GM12891 (cell line): Measurements from ENCODE around the gene EHBP1.

Experiments used
- PAX5 ChIP-seq: IDR thresholded peaks from 2 replicates; pipeline ENCODE4 v1.6.1; 2011; ENCODE audit warnings: low read length, moderate library complexity, mild to moderate bottlenecking; ENCODE audit not compliant: insufficient read depth, severe bottlenecking
- POLR2A ChIP-seq: IDR thresholded peaks from 2 replicates; pipeline ENCODE4 v1.6.1; 2011; ENCODE audit warnings: low read depth, low read length, control low read depth
- POLR2AphosphoS5 ChIP-seq: IDR thresholded peaks from 2 replicates; pipeline ENCODE4 v1.6.1; 2011; ENCODE audit warnings: low read depth, low read length, control low read depth
- POU2F2 ChIP-seq: IDR thresholded peaks from 2 replicates; pipeline ENCODE4 v1.6.1; 2011; ENCODE audit warnings: low read depth, mild to moderate bottlenecking, control low read depth, low read length, moderate library complexity
- SPI1 ChIP-seq: IDR thresholded peaks from 2 replicates; pipeline ENCODE4 v1.6.1; 2011; ENCODE audit warnings: low read depth, low read length, control low read depth
- TAF1 ChIP-seq: IDR thresholded peaks from 2 replicates; pipeline ENCODE4 v1.6.1; 2011; ENCODE audit warnings: low read depth, low read length, control low read depth

DNA sequence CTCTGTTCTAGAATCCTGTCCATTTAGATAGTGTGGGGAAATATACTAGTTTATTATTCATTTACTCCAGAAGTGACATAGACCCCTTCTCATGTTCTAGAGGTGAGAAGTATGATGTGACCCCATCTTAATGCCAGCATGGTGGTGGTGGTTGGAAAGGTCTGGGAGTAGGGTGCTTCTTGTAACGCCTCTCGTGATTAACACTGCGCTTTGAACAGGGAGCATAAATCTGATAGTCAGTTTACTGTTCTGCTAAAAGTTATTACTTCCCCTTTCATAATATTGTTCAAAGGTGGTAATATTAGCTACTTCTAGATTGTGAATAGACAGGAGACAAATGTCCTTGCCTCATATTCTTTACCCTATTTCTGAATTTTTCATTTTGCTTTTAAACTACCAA is 35.6 kb downstream of the EHBP1 start:
- TF ChIP-seq POLR2A (no peak), POLR2AphosphoS5 (no peak), TAF1 (no peak), POU2F2 (no peak), SPI1 (no peak), PAX5 (no peak)
